H1 (cell line): ENCODE measurements around the gene CHD6. TPM values are rescaled to one million over a fixed set of nuclear protein-coding genes. Genes with fewer than 3 reads are reported as not detected.

Source experiments
- HDAC6 ChIP-seq: IDR thresholded peaks from one replicate; pipeline ENCODE4 v1.7.1; 2012; ENCODE audit warnings: low read depth, mild to moderate bottlenecking, inconsistent platforms, low read length, moderate library complexity
- KDM1A ChIP-seq: fragments of 200-600, 300-600 bp; sonication (generic); IDR thresholded peaks from 2 replicates; pipeline ENCODE4 v1.7.1; 2016; ENCODE audit warnings: mild to moderate bottlenecking, low read length, borderline replicate concordance
- KDM5A ChIP-seq: fragments of 200-600 bp; IDR thresholded peaks from 2 replicates; pipeline ENCODE4 v1.7.1; 2012; ENCODE audit warnings: mild to moderate bottlenecking, low read length, inconsistent platforms, mixed read lengths
- POU5F1 ChIP-seq: IDR thresholded peaks from 2 replicates; pipeline ENCODE4 v1.6.1; 2011; ENCODE audit warnings: low read depth, mild to moderate bottlenecking, low read length, moderate library complexity
- SAP30 ChIP-seq: fragments of 300-600 bp; sonication (generic); IDR thresholded peaks from 2 replicates; pipeline ENCODE4 v1.7.1; 2012; ENCODE audit warnings: low read length, moderate library complexity, mild to moderate bottlenecking, inconsistent platforms; ENCODE audit not compliant: insufficient read depth, insufficient replicate concordance
- polyA plus RNA-seq, 7 experiments: library from polyadenylated mRNA; depleted of rRNA in 3 of 7; stranded (reverse) in 5 of 7; unstranded in 2 of 7; fragments of >200 nt in 5 of 7; fragments of 200-250 nt in 2 of 7; gene quantifications; 1 replicate in 5 of 7; 2 replicates in 1 of 7; 4 replicates in 1 of 7; pipeline versions ENCODE4 v1.2.1 to v1.2.3, GENCODE V29; 2011 to 2013; ENCODE audit warnings: missing spikeins in 2 of 7, mixed read lengths in 2 of 7
- total RNA-seq: library from RNA; stranded (reverse); fragmentation: NEBNext Ultra II Directional; extraction: Animal tissue kit (Norgen Biotek cat#: 25700); gene quantifications from 2 replicates; pipeline ENCODE4 v1.2.1, GENCODE V29; 2021

CHD6 gene
- total and polyA plus RNA-seq, 2 of the 8 experiments (the other 6 are each of a cell fraction or from before 2014, with no cell fraction given) = 11.1 to 62.9 TPM

DNA sequence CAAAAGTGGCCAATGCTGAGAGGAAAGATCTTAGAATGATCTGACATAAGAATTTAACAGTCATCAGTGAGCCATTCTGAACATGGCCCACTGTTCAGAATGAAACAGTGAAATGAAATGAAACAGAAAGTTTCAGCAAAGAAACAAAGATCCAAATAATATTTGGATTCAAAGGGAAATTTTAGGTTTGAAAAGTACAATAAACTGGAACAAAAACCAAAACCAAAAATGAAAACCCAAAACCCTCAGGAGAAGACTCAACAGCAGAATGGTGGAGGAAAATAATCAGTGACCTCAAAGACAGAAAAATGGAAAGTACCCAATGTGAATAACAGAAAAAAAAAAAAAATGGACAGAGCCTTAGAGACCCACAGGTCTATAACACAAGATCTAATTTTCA lies 185.4 kb downstream of the CHD6 start (continued):
- TF ChIP-seq SAP30 (no peak), POU5F1 (no peak), KDM1A (no peak), KDM5A (no peak), HDAC6 (no peak)
